Loucy (cell line): ENCODE data around the gene LPP.

ENCODE experiments used
- H2AFZ ChIP-seq: fragments of 200-600 bp; sonication (generic); 2 replicates; pipeline ENCODE4 v1.6.0; 2016; ENCODE audit warnings: antibody characterized with exemption, mild to moderate bottlenecking, low read length, moderate library complexity
- H3F3A ChIP-seq: fragments of 200-600 bp; 2 replicates; pipeline ENCODE4 v1.6.0; 2016; ENCODE audit warnings: antibody characterized with exemption, low read depth, mild to moderate bottlenecking
- H3K27me3 ChIP-seq: fragments of 200-600 bp; sonication (generic); 2 replicates; pipeline ENCODE4 v1.6.1; 2014; ENCODE audit warnings: low read length, mild to moderate bottlenecking; ENCODE audit not compliant: insufficient read depth, poor library complexity, severe bottlenecking
- H3K36me3 ChIP-seq: fragments of 200-600 bp; sonication (generic); 2 replicates; pipeline ENCODE4 v1.6.1; 2016; ENCODE audit warnings: low read length; ENCODE audit not compliant: insufficient read depth
- H3K4me1 ChIP-seq: fragments of 200-600 bp; sonication (generic); 2 replicates; pipeline ENCODE4 v1.5.1; 2014; ENCODE audit warnings: low read length, mild to moderate bottlenecking; ENCODE audit not compliant: insufficient read depth, poor library complexity, severe bottlenecking
- H3K4me2 ChIP-seq: fragments of 200-600 bp; sonication (generic); 2 replicates; pipeline ENCODE4 v1.6.0; 2014; ENCODE audit warnings: antibody characterized with exemption, low read length, low read depth, mild to moderate bottlenecking; ENCODE audit not compliant: poor library complexity, severe bottlenecking
- H3K4me3 ChIP-seq: fragments of 200-600 bp; sonication (generic); 2 replicates; pipeline ENCODE4 v1.5.1; 2014; ENCODE audit warnings: low read length, mild to moderate bottlenecking, mixed read lengths; ENCODE audit not compliant: poor library complexity, severe bottlenecking
- H3K79me2 ChIP-seq: fragments of 200-600 bp; sonication (generic); 2 replicates; pipeline ENCODE4 v1.6.1; 2014; ENCODE audit warnings: low read length; ENCODE audit not compliant: insufficient read depth
- H3K9ac ChIP-seq: fragments of 200-600 bp; sonication (generic); 2 replicates; pipeline ENCODE4 v1.6.0; 2014; ENCODE audit warnings: mild to moderate bottlenecking, low read depth, low read length, moderate library complexity; ENCODE audit not compliant: poor library complexity, severe bottlenecking
- H3K9me2 ChIP-seq: fragments of 200-600 bp; sonication (generic); replicated peaks from 2 replicates; pipeline ENCODE4 v1.6.1; 2016; ENCODE audit warnings: low read depth, low read length, mixed read lengths
- H3K9me3 ChIP-seq: fragments of 200-600 bp; sonication (generic); 2 replicates; pipeline ENCODE4 v1.6.1; 2014; ENCODE audit warnings: mild to moderate bottlenecking, antibody characterized with exemption, low read length, low read depth; ENCODE audit not compliant: insufficient read depth
- H4K20me1 ChIP-seq: fragments of 200-600 bp; sonication (generic); 2 replicates; pipeline ENCODE4 v1.6.0; 2014; ENCODE audit warnings: antibody characterized with exemption, low read length, mild to moderate bottlenecking; ENCODE audit not compliant: insufficient read depth, poor library complexity, severe bottlenecking
- EZH2phosphoT487 ChIP-seq: fragments of 200-600 bp; IDR thresholded peaks from 2 replicates; pipeline ENCODE4 v1.6.1; 2018; ENCODE audit warnings: antibody characterized with exemption, mild to moderate bottlenecking, moderate library complexity, borderline replicate concordance
- TF ChIP-seq, protein P1 (sequence below): fragments of 200-600 bp; sonication (generic); conservative IDR thresholded peaks from 2 replicates; pipeline ENCODE4 v1.5.1; 2014; ENCODE audit warnings: mild to moderate bottlenecking, antibody characterized with exemption, low read length

The LPP gene

DNA sequence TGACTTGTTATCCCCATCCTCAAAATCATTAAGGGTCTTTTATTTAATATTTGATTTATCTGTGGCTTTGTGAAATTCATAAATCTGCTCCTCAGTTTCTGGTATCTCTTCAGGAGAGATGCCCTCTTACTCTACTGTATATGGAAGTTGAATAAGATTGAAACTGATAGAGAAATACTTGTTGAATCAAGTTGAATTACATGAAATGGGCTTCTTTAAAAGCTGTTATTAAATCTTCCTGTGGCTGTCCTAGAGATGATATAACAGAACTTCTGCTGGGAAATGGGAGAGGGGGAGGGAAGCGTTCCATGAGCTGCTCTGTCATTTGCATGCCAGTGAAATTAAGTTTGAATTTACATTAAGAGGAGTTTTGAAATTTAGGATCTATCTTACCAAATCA, 523.4 kb downstream of the LPP start:
- no peaks in the 10 kb centered on the region for H3K9me3 ChIP-seq
- no peak overlapping the region for H3K4me3 ChIP-seq
- no peaks in the 10 kb centered on the region for H3K27me3 ChIP-seq
- H3K9ac ChIP-seq, result no peak overlapping the region
- no peaks in the 10 kb centered on the region for H3K4me1 ChIP-seq
- H2AFZ ChIP-seq, result no peak overlapping the region
- H3F3A ChIP-seq, result no peaks in the 10 kb centered on the region
- TF ChIP-seq, protein P1, sequence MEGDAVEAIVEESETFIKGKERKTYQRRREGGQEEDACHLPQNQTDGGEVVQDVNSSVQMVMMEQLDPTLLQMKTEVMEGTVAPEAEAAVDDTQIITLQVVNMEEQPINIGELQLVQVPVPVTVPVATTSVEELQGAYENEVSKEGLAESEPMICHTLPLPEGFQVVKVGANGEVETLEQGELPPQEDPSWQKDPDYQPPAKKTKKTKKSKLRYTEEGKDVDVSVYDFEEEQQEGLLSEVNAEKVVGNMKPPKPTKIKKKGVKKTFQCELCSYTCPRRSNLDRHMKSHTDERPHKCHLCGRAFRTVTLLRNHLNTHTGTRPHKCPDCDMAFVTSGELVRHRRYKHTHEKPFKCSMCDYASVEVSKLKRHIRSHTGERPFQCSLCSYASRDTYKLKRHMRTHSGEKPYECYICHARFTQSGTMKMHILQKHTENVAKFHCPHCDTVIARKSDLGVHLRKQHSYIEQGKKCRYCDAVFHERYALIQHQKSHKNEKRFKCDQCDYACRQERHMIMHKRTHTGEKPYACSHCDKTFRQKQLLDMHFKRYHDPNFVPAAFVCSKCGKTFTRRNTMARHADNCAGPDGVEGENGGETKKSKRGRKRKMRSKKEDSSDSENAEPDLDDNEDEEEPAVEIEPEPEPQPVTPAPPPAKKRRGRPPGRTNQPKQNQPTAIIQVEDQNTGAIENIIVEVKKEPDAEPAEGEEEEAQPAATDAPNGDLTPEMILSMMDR, result no peak
- no peak for TF ChIP-seq EZH2phosphoT487
- H3K9me2 ChIP-seq, result no peaks in the 10 kb centered on the region
- H3K79me2 ChIP-seq, result no peaks in the 10 kb centered on the region
- H3K4me2 ChIP-seq, result no peak overlapping the region
- no peaks in the 10 kb centered on the region for H3K36me3 ChIP-seq
- no peaks in the 10 kb centered on the region for H4K20me1 ChIP-seq

DNA sequence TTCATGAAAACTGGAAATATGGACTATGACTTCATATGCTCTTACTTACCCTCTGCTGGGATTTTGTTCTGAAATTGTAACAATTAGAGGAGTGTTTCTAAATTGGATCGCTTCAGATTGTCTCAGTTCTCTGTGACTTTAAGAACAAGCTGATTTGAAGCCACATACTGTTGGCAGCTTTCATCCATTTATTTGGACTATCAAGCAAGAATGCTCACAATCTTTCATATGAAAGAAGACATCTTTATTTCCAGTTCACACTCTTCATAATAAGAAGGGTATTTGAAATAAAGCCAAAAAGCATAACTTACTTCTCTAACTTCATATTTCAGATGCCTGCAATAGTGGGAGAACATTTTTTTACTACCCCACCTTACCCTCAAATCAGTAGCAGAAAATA, 526.2 kb downstream of the LPP start:
- Histone ChIP-seq H3F3A (no peaks in the 10 kb centered on the region), H3K4me1 (peaks cover 6% of the 10 kb centered on the region), H3K4me2 (no peak overlapping the region), H3K79me2 (no peaks in the 10 kb centered on the region), H3K9ac (no peak overlapping the region), H4K20me1 (no peaks in the 10 kb centered on the region), H3K27me3 (no peaks in the 10 kb centered on the region), H3K4me3 (no peak overlapping the region), H3K9me2 (no peaks in the 10 kb centered on the region), H2AFZ (no peak overlapping the region), H3K36me3 (no peaks in the 10 kb centered on the region), H3K9me3 (no peaks in the 10 kb centered on the region)
- TF ChIP-seq, protein P1, result no peak
- TF ChIP-seq EZH2phosphoT487, result no peak

DNA sequence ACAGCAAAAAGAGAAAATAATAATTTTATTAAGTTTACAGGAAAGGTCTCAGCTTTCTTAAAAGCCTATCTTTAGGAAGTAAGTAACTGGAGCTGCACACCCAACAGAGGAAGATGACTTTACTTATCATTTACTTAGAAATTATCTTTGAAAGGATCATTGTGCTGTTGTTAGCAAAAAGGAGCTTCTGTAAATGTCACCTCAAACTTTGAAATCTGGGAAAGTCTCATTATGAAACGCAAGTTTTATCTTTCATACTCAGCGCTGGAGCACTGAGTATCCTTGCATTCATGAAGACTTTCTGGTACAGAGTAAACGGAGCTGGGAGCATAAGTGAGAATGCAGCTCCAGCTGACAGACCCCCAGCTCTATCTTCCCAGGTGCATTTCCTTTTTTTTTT, 526.6 kb downstream of the LPP start:
- Histone ChIP-seq H2AFZ (no peak overlapping the region), H3K79me2 (no peaks in the 10 kb centered on the region), H3K9me3 (no peaks in the 10 kb centered on the region), H3K4me2 (no peak overlapping the region), H3K9ac (no peak overlapping the region), H4K20me1 (no peaks in the 10 kb centered on the region), H3K27me3 (no peaks in the 10 kb centered on the region), H3F3A (no peaks in the 10 kb centered on the region), H3K4me1 (peaks cover 6% of the 10 kb centered on the region), H3K36me3 (no peaks in the 10 kb centered on the region), H3K4me3 (no peak overlapping the region), H3K9me2 (no peaks in the 10 kb centered on the region)
- TF ChIP-seq, protein P1, result no peak
- TF ChIP-seq EZH2phosphoT487, result no peak
